RWPE1 (cell line): Measurements from ENCODE around the gene GLI3.

Experiments used
- CTCF ChIA-PET: fragments of 350-600 bp; sonication (Branson Sonifier 250); formaldehyde crosslinking; extraction: SDS; loops from one replicate; lab custom pipeline; 2021; lab: Yijun Ruan, JAX
- POLR2A ChIA-PET: fragments of 400-600 bp; formaldehyde crosslinking; extraction: SDS; loops from one replicate; lab custom pipeline; 2020; ENCODE audit warnings: antibody characterized with exemption; ENCODE audit not compliant: low non-redundant PET; lab: Yijun Ruan, JAX
- DNase-seq: peaks from one replicate; pipeline ENCODE4 v3.0.0; 2012; ENCODE audit warnings: low spot score
- H3K27ac ChIP-seq: fragments of 450-650 bp; 2 replicates; pipeline ENCODE4 v1.5.1; 2017
- TF ChIP-seq, protein P1 (sequence below): fragments of 450-650 bp; conservative IDR thresholded peaks from 2 replicates; pipeline ENCODE4 v1.5.1; 2017; ENCODE audit warnings: low read depth, mild to moderate bottlenecking

The GLI3 gene

DNA sequence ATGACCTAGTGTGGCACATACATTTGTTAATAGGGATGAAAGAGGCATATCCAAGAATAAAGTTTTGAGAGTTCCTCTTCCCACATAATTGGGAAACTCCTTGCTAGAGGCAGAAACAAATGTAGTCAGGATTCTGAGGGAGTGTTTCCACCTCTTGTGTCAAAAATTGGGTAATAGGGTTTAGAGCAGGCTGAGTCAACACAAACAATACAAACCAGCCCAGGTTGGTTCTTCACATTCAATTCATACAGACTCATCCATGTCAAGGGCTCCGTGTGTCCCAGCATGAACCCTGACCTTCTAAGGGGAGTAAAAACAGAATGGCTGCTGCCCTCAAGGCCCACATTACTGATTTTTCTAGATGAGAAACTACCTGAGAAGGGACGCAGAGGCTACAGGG lies 75.3 kb downstream of the GLI3 start:
- TF ChIP-seq, protein P1, sequence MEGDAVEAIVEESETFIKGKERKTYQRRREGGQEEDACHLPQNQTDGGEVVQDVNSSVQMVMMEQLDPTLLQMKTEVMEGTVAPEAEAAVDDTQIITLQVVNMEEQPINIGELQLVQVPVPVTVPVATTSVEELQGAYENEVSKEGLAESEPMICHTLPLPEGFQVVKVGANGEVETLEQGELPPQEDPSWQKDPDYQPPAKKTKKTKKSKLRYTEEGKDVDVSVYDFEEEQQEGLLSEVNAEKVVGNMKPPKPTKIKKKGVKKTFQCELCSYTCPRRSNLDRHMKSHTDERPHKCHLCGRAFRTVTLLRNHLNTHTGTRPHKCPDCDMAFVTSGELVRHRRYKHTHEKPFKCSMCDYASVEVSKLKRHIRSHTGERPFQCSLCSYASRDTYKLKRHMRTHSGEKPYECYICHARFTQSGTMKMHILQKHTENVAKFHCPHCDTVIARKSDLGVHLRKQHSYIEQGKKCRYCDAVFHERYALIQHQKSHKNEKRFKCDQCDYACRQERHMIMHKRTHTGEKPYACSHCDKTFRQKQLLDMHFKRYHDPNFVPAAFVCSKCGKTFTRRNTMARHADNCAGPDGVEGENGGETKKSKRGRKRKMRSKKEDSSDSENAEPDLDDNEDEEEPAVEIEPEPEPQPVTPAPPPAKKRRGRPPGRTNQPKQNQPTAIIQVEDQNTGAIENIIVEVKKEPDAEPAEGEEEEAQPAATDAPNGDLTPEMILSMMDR: no peak
- ChIA-PET CTCF (no interaction called here), POLR2A (no interaction called here)
- DNase-seq: peak; percentile 80
- H3K27ac ChIP-seq: no peak overlapping the region

DNA sequence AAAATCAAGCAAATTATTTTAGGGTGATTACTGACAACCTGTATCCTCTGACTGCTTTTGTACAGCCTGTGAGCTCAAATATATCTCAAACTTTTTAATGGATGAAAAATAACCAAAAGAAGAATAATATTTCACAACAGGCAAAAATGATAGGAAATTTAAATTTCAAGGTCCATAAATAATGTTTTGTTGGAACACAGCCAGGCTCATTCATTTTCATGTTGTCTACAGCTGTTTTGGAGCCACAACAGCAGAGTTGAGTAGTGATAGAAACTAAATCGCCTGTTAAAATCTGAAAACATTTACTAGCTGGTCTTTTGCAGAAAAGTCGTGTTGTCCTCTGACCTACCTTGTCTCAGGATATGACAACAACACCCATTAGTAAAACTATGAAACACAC lies 75.9 kb downstream of the GLI3 start:
- no peak for DNase-seq
- H3K27ac ChIP-seq: no peak overlapping the region
- TF ChIP-seq, protein P1: no peak
- ChIA-PET CTCF (no interaction called here), POLR2A (no interaction called here)

DNA sequence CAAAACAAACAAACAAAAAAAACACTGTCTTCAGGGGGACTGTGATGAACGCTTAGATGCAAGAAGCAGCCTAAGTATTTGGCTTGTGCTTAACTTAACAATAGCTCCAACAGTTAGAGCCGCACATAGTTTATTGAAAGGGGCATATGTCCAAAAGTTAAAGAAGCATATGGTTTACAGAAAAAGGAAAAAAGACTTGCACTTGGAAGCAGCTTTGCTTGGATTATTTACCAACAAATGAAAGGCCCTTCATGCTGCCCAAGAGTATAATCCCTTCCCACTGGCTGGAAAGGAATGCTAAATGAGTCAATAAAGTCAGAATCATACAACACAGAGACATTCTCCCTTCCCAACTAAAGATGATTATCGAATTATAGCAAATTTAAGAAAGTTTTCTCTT lies 77.9 kb downstream of the GLI3 start:
- ChIA-PET POLR2A (no interaction called here), CTCF (no interaction called here)
- DNase-seq: no peak
- TF ChIP-seq, protein P1: no peak
- H3K27ac ChIP-seq: no peak overlapping the region

DNA sequence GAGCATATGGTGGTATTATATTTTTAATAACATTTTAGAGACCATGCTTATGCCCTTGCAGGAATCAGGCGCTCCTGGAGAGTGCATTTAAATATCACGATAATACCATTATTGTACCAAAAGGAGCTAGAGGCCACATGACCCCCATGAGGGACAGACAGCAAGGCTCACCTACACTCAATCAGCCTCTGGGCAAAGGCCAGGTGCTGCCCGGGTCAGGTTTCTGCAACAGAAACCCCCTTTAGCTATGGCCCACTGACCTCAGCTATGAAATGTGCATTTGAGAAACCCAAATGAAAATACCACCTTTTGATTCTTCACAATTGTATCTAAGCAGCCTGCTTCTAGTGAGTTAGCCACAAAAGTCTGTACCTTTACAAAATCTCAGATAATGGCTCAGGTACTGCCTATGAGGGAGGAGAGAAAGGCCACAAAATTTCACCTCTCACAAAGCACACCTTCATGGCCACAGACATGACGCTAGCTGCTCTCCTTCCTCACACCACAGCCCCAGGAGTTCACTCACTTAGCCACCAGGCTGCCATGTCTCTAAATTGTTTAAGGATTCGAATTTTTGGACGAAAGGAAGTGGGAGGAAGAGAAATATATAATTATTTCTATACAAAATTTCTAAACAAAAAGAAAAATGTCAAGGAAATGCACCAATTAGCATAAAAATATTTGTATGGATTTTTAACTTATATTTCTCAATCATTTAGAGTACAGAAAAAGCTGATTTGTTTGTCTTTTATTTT lies 79.9 kb downstream of the GLI3 start:
- ChIA-PET CTCF (no interaction called here), POLR2A (no interaction called here)
- TF ChIP-seq, protein P1: no peak
- no peak overlapping the region for H3K27ac ChIP-seq
- DNase-seq: no peak

DNA sequence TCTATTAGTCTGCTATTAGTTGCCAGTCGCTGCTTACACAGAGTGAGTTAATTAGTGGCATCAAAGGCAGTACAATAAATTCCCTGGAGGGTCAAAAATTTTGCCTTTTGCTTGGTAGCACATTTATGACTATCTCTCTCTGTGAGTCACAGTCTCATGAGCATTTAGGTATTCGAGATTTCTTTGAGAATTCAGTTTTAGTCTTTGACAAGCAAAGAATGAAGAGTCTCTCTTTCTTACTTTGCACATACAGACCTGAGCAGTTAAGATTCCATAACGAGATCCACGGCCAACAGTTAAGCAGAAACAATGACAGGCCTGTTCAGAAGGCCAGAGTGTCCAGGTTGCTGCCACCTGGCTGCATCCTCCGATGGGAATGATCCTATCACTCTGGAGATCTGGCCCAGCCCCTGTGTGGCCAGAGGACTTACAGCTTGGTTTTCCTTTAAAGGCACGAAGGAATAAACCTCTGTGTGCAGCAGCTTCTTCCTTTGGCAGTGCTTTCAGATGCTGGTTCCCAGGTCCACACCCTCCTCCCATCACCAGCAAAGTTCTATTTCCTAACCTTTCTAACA lies 80.6 kb downstream of the GLI3 start:
- TF ChIP-seq, protein P1: no peak
- H3K27ac ChIP-seq: no peak overlapping the region
- ChIA-PET POLR2A (no interaction called here), CTCF (no interaction called here)
- DNase-seq: no peak

DNA sequence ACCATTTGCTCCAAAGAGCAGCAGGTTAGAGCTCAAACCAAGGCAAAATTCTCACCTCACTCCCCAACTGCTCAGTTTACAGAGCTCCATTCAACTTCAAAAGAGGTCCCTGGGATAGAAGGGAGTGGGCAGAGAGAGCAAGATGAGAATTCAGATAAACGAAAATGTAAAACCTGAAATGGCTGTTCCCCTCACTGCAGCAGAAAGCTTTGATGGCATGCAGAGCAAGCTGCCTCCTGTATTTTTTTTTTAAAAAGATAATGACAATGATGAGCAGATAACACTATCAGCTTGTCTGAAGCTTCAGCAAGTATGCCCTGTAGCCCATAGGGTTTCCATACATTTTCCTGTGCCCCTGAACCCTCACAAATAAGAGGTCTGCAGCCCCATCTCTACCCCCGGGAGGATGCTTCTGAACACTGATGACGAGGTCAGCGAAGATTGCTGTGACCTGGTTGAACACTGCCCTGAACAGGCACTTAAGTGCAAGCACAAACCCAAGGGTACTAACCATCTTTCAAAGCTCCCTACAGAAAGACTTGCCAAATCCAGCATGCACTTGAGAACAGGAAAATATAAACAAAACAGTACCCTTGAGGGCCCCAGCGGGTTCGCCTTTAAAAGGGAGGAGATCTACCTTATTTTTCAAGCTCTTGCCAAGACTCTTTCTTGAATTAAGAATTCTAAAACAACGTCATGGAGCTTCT lies 81.3 kb downstream of the GLI3 start:
- POLR2A ChIA-PET: interaction anchor here (0.6 kb wide), 1 partner anchor 118 kb away, joined by 4 read pairs; no protein-coding TSS in a partner anchor
- TF ChIP-seq, protein P1: no peak
- DNase-seq: no peak
- CTCF ChIA-PET: interaction anchor here (0.6 kb wide), 1 partner anchor 154 kb away, joined by 3 read pairs; no protein-coding TSS in a partner anchor
- H3K27ac ChIP-seq: no peak overlapping the region
